GM23338 (cell line): ENCODE measurements around the gene TMIE.

Experiments
- CTCF ChIP-seq, 2 experiments: fragments of 200-600 bp in 1 of 2; sonication (generic) in 1 of 2; conservative IDR thresholded peaks; 2 replicates each; pipeline versions ENCODE4 v1.5.1 to v1.6.1; 2016 to 2017; ENCODE audit warnings: antibody characterized with exemption in 2 of 2, low read depth in 2 of 2, mild to moderate bottlenecking in 2 of 2, moderate library complexity in 1 of 2
- EZH2 ChIP-seq: fragments of 200-600 bp; sonication (generic); IDR thresholded peaks from one replicate; pipeline ENCODE4 v1.8.0; 2017; ENCODE audit warnings: antibody characterized with exemption, mild to moderate bottlenecking, low read depth; ENCODE audit not compliant: unreplicated experiment
- EZH2phosphoT487 ChIP-seq: fragments of 200-600 bp; sonication (generic); IDR thresholded peaks from one replicate; pipeline ENCODE4 v1.8.1; 2018; ENCODE audit warnings: antibody characterized with exemption; ENCODE audit not compliant: unreplicated experiment

- TF ChIP-seq CTCF (conservative IDR thresholded peaks at IDR 0.05; ENCODE audit: low read depth in 2 of 2) (no peak), EZH2 (no peak), EZH2phosphoT487 (no peak)
Measured at GRCh38 chr3:46664188-46664970, 36.8 kb upstream of the TMIE start.
